Parathyroid adenoma (tissue), 2 donors: ENCODE data around the gene EML6.
A peak's percentile ranks its signal among the peaks of the same experiment; 100 is the strongest.

Source experiments
- H2AFZ ChIP-seq: fragments of 300-600 bp; sonication (generic); one replicate; pipeline ENCODE4 v1.7.0; 2017; ENCODE audit warnings: antibody characterized with exemption, mild to moderate bottlenecking
- H3K27ac ChIP-seq: fragments of 300-600 bp; sonication (generic); one replicate; pipeline ENCODE4 v1.7.0; 2017
- H3K27me3 ChIP-seq: fragments of 300-600 bp; sonication (generic); one replicate; pipeline ENCODE4 v1.7.0; 2017; ENCODE audit warnings: low read length; ENCODE audit not compliant: control insufficient read depth, insufficient read depth
- H3K36me3 ChIP-seq: fragments of 300-600 bp; sonication (generic); one replicate; pipeline ENCODE4 v1.7.0; 2017; ENCODE audit warnings: low read length; ENCODE audit not compliant: control insufficient read depth, insufficient read depth
- H3K4me1 ChIP-seq: fragments of 300-600 bp; sonication (generic); one replicate; pipeline ENCODE4 v1.7.0; 2017; ENCODE audit warnings: control low read depth
- H3K4me2 ChIP-seq: fragments of 300-600 bp; sonication (generic); one replicate; pipeline ENCODE4 v1.7.0; 2017; ENCODE audit warnings: low read length
- H3K4me3 ChIP-seq: fragments of 300-600 bp; sonication (generic); one replicate; pipeline ENCODE4 v1.7.0; 2017; ENCODE audit warnings: low read depth, low read length
- H3K79me2 ChIP-seq: fragments of 300-600 bp; sonication (generic); one replicate; pipeline ENCODE4 v1.7.0; 2017; ENCODE audit warnings: control low read depth
- H3K9ac ChIP-seq: fragments of 300-600 bp; sonication (generic); one replicate; pipeline ENCODE4 v1.7.0; 2017; ENCODE audit warnings: mild to moderate bottlenecking
- H3K9me3 ChIP-seq: fragments of 300-600 bp; sonication (generic); one replicate; pipeline ENCODE4 v1.7.0; 2017; ENCODE audit warnings: low read length; ENCODE audit not compliant: control insufficient read depth
- CTCF ChIP-seq: fragments of 300-600 bp; sonication (generic); IDR thresholded peaks from one replicate; pipeline ENCODE4 v1.7.0; 2017; ENCODE audit warnings: antibody characterized with exemption, mild to moderate bottlenecking
- donor health status: primary hyperparathyroidism.

EML6 gene

GRCh38 chr2:54704238-54704637 lies 19.2 kb upstream of the EML6 start:
- no peak overlapping the region for H3K9ac ChIP-seq
- no peaks in the 10 kb centered on the region for H3K36me3 ChIP-seq
- no peak overlapping the region for H3K4me3 ChIP-seq
- peak overlapping the region; percentile 30 for H2AFZ ChIP-seq
- H3K27ac ChIP-seq, result no peak overlapping the region
- no peaks in the 10 kb centered on the region for H3K79me2 ChIP-seq
- no peak for TF ChIP-seq CTCF
- no peaks in the 10 kb centered on the region for H3K9me3 ChIP-seq
- H3K4me1 ChIP-seq, result no peaks in the 10 kb centered on the region
- no peaks in the 10 kb centered on the region for H3K27me3 ChIP-seq
- H3K4me2 ChIP-seq, result no peak overlapping the region

GRCh38 chr2:54704688-54705605 lies 18.5 kb upstream of the EML6 start:
- no peaks in the 10 kb centered on the region for H3K9me3 ChIP-seq
- H3K4me1 ChIP-seq, result peaks cover 3% of the 10 kb centered on the region
- no peak overlapping the region for H2AFZ ChIP-seq
- H3K79me2 ChIP-seq, result no peaks in the 10 kb centered on the region
- H3K9ac ChIP-seq, result no peak overlapping the region
- peak; percentile 70 for TF ChIP-seq CTCF
- no peak overlapping the region for H3K27ac ChIP-seq
- H3K27me3 ChIP-seq, result no peaks in the 10 kb centered on the region
- H3K4me2 ChIP-seq, result no peak overlapping the region
- no peaks in the 10 kb centered on the region for H3K36me3 ChIP-seq
- no peak overlapping the region for H3K4me3 ChIP-seq

- Histone ChIP-seq H3K27me3 (no peaks in the 10 kb centered on the region), H2AFZ (no peak overlapping the region), H3K79me2 (no peaks in the 10 kb centered on the region), H3K36me3 (no peaks in the 10 kb centered on the region), H3K27ac (no peak overlapping the region), H3K9me3 (no peaks in the 10 kb centered on the region), H3K4me2 (no peak overlapping the region), H3K9ac (no peak overlapping the region), H3K4me3 (no peak overlapping the region), H3K4me1 (peaks cover 7% of the 10 kb centered on the region)
- TF ChIP-seq CTCF, result no peak
Observed at GRCh38 chr2:54706622-54707021, 16.8 kb upstream of the EML6 start.

- Histone ChIP-seq H3K36me3 (no peaks in the 10 kb centered on the region), H3K9ac (peak overlapping the region; percentile 6), H3K4me2 (no peak overlapping the region), H3K4me3 (no peak overlapping the region), H3K27me3 (no peaks in the 10 kb centered on the region), H3K4me1 (peaks cover 7% of the 10 kb centered on the region), H3K9me3 (no peaks in the 10 kb centered on the region), H3K27ac (peak overlapping the region; percentile 76), H2AFZ (peak overlapping the region; percentile 99), H3K79me2 (no peaks in the 10 kb centered on the region)
- TF ChIP-seq CTCF, result no peak
Observed at GRCh38 chr2:54708584-54709335, 14.7 kb upstream of the EML6 start.
